ENCODE measurements around the gene BORA. TPM values are rescaled to one million over a fixed set of nuclear protein-coding genes. Genes with fewer than 3 reads are reported as not detected.

Gene BORA
- total RNA-seq, 4 donors from 2014 or later: 0.78 to 3.3 (median 1.9) TPM

DNA sequence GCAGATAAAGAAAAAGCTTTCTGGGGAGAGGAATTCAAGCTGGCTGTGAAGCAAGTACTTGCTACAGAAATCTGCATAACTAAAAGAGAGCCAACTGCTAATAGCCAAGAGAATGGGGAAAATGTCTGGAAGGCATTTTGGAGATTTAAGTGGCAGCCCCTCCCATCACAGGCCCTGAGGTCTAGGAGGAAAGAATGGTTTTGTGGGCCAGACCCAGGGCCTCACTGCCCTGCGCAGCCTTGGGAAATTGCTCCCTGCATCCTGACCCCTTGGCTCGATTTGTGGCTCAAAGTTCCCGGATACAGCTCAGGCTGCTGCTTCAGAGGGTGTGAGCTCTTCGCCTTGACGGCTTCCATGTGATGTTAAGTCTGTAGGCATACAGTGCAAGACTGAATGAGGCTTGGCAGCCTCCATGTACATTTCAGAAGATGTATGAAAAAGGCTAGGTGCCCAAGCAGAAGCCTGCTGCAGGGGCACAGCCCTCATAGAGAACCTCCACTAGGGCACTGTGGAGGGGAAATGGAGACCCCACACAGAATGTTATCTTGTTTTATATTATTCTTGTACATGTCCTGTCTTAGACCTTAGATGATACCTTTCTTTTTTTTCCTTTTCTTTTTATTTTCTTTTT is 34.7 kb upstream of the BORA start:
- TF ChIP-seq, protein P1, sequence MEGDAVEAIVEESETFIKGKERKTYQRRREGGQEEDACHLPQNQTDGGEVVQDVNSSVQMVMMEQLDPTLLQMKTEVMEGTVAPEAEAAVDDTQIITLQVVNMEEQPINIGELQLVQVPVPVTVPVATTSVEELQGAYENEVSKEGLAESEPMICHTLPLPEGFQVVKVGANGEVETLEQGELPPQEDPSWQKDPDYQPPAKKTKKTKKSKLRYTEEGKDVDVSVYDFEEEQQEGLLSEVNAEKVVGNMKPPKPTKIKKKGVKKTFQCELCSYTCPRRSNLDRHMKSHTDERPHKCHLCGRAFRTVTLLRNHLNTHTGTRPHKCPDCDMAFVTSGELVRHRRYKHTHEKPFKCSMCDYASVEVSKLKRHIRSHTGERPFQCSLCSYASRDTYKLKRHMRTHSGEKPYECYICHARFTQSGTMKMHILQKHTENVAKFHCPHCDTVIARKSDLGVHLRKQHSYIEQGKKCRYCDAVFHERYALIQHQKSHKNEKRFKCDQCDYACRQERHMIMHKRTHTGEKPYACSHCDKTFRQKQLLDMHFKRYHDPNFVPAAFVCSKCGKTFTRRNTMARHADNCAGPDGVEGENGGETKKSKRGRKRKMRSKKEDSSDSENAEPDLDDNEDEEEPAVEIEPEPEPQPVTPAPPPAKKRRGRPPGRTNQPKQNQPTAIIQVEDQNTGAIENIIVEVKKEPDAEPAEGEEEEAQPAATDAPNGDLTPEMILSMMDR (IDR thresholded peaks at IDR 0.05): no peak
- no peak for TF ChIP-seq EP300 (IDR thresholded peaks at IDR 0.05)
- no peak for TF ChIP-seq POLR2A (IDR thresholded peaks at IDR 0.05)
- Histone ChIP-seq H3K9me3 (peaks cover 0 to 11% (median 0%) of the 10 kb centered on the region in 4 donors), H3K4me3 (no peak overlapping the region), H3K27ac (no peak overlapping the region), H3K36me3 (no peaks in the 10 kb centered on the region), H3K4me1 (no peaks in the 10 kb centered on the region), H3K27me3 (no peaks in the 10 kb centered on the region)
- DNase-seq (ENCODE audit: low spot score in 2 of 2): no peak
- WGBS, 2 donors: 44 to 69% methylated on average over 5 of the region's 5 CpGs

- H3K9me3 ChIP-seq: peaks cover 0 to 11% (median 0%) of the 10 kb centered on the region in 4 donors
- WGBS, 2 donors: 57 to 69% methylated on average over 5 of the region's 5 CpGs
- H3K27me3 ChIP-seq: no peaks in the 10 kb centered on the region
- H3K4me3 ChIP-seq: no peak overlapping the region
- no peaks in the 10 kb centered on the region for H3K4me1 ChIP-seq
- H3K27ac ChIP-seq: no peak overlapping the region
- no peaks in the 10 kb centered on the region for H3K36me3 ChIP-seq
- DNase-seq (ENCODE audit: low spot score in 2 of 2): no peak
- TF ChIP-seq POLR2A (IDR thresholded peaks at IDR 0.05) (no peak), EP300 (IDR thresholded peaks at IDR 0.05) (no peak)
- TF ChIP-seq, protein P1 (IDR thresholded peaks at IDR 0.05): no peak
Observed at GRCh38 chr13:72693832-72694231, 33.9 kb upstream of the BORA start.

GRCh38 chr13:72694314-72694713 is 33.4 kb upstream of the BORA start:
- H3K27me3 ChIP-seq: no peaks in the 10 kb centered on the region
- TF ChIP-seq EP300 (IDR thresholded peaks at IDR 0.05): no peak
- TF ChIP-seq, protein P1 (IDR thresholded peaks at IDR 0.05): no peak
- no peak for TF ChIP-seq POLR2A (IDR thresholded peaks at IDR 0.05)
- no peak overlapping the region for H3K4me3 ChIP-seq
- no peaks in the 10 kb centered on the region for H3K36me3 ChIP-seq
- no peak overlapping the region for H3K27ac ChIP-seq
- no peak for DNase-seq (ENCODE audit: low spot score in 2 of 2)
- peaks cover 0 to 11% (median 0%) of the 10 kb centered on the region in 4 donors for H3K9me3 ChIP-seq
- 54 to 60% methylated on average over 8 of the region's 8 CpGs for WGBS, 2 donors
- no peaks in the 10 kb centered on the region for H3K4me1 ChIP-seq

DNA sequence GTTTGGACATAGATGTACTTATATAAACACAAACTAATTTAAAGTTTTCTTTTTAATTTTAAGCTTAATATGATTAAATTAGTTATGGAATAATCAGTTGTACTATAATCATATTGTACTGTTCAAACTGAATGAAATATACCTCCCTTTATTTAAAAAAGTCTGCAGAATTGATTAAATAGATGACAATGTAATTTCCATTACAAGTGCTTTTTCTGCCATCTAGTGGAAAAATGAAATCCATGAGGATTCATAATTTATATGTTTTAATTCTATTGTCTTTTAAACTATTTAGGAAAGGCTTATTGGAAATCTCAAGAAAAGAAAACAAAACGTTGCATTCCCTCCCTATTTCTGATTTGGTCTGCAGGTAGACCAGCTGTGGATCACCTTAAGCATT is 31.1 kb upstream of the BORA start:
- Histone ChIP-seq H3K36me3 (no peaks in the 10 kb centered on the region), H3K27me3 (no peaks in the 10 kb centered on the region), H3K27ac (no peak overlapping the region), H3K4me3 (no peak overlapping the region), H3K4me1 (no peaks in the 10 kb centered on the region), H3K9me3 (peaks cover 0 to 11% (median 0%) of the 10 kb centered on the region in 4 donors)
- WGBS, 2 donors: 13 to 16% methylated on average over 1 of the region's 1 CpG
- no peak for DNase-seq (ENCODE audit: low spot score in 2 of 2)
- TF ChIP-seq, protein P1 (IDR thresholded peaks at IDR 0.05): peak in 1 of 5 experiments; percentile 18
- no peak for TF ChIP-seq EP300 (IDR thresholded peaks at IDR 0.05)

DNA sequence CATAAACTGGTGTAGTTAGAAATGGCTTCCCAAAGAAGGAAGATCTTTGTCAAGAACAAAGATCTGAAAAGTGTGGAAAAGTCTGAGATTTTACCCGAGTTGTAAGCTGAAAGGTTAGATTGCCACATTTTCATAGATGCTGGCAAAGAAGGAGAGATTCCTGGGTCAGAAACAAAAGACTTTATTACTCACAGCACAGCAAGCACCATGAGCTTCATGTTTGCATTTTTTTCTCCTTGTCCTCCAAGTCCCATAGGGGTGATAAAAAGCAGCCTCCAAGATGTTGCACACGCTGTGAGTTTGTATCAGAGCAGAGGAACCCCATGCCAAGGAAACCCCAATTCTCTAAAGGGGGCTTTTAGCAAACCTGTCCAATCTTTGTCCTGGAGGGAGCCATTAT is 29.6 kb upstream of the BORA start:
- no peak overlapping the region for H3K27ac ChIP-seq
- TF ChIP-seq POLR2A (IDR thresholded peaks at IDR 0.05): no peak
- no peak for TF ChIP-seq EP300 (IDR thresholded peaks at IDR 0.05)
- TF ChIP-seq, protein P1 (IDR thresholded peaks at IDR 0.05): no peak
- 59 to 76% methylated on average over 2 of the region's 2 CpGs for WGBS, 2 donors

More for the DNA sequence above, 29.6 kb upstream of the BORA start:
- H3K27me3 ChIP-seq: no peaks in the 10 kb centered on the region
- no peaks in the 10 kb centered on the region for H3K4me1 ChIP-seq
- no peaks in the 10 kb centered on the region for H3K36me3 ChIP-seq
- H3K9me3 ChIP-seq: peaks cover 0 to under 1% (median 0%) of the 10 kb centered on the region in 4 donors
- DNase-seq (ENCODE audit: low spot score in 2 of 2): no peak
- H3K4me3 ChIP-seq: no peak overlapping the region

Measured in tibial nerve (tissue), 4 donors.